ENCODE data around the gene MUC22.

The MUC22 gene

GRCh38 chr6:31010393-31011060 lies at the start of gene MUC22:
MUC22 (plus strand) TSS chr6:31010474; CDS start chr6:31010707, 233 bp downstream.
- Histone ChIP-seq H3K4me2 (ENCODE audit: low read length) (no peak within 1 kb of the TSS), H3K4me1 (ENCODE audit: control insufficient read depth, low read length) (no peaks in the 10 kb centered on the region), H3K9me2 (replicated peaks; ENCODE audit: control insufficient read depth, low read length) (no peaks in the 10 kb centered on the region), H3K9me3 (ENCODE audit: control insufficient read depth, insufficient read depth, low read length) (0 out of 2 replicates have a peak, but pooled peaks cover 3% of the 10 kb centered on the region), H3K27ac (ENCODE audit: low read depth, low read length) (no peak within 1 kb of the TSS), H3K79me2 (ENCODE audit: control insufficient read depth, low read length) (no peaks in the 10 kb centered on the region), H3K36me3 (ENCODE audit: control insufficient read depth, low read length) (no peaks in the 10 kb centered on the region), H3F3A (ENCODE audit: control insufficient read depth, insufficient read depth) (no peaks in the 10 kb centered on the region), H4K20me1 (ENCODE audit: control insufficient read depth, insufficient read depth, low read depth, low read length) (no peaks in the 10 kb centered on the region), H3K27me3 (ENCODE audit: control insufficient read depth, low read length) (peaks cover 10% of the 10 kb centered on the region), H3K4me3 (ENCODE audit: low read length) (no peak within 1 kb of the TSS)
- no peak for TF ChIP-seq EZH2phosphoT487 (IDR thresholded peaks at IDR 0.05; ENCODE audit: borderline replicate concordance, low read length)
- TF ChIP-seq CTCF (IDR thresholded peaks at IDR 0.05; ENCODE audit: low read depth, low read length, poor library complexity, severe bottlenecking) = no peak

DNA sequence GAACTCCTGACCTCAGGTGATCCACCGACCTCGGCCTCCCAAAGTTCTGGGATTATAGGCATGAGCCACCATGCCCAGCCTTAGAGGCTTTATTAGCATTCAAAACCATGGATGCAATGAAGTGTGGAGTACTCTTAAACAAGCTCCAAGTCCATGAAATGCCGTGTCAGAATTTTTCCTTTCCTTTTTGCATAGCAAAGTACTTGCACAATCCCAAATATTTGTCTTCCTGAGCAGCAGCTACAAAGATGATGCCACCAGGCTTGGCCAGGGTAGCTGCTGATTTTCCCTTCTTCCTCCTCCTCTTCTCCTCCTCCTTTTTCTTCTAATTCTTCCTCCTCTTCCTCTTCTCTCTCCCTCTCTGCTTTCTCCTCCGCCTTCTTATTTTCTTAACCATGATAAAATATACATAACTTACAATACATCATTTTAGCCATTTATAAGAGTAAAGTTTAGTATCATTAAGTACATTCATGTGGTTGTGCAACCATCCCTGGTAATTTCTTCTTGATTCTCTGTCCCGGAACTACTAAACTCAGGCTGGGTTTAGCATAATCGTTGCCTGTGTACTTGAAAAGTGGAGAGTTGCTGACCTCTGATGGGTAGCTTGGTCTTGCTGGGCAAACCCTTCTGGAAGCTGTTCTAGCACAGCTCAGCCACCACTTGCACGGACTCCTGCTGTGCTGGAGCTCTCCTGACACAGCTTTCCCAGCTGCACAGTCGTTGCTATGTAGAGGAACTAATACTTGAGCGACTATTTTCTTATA lies 49.2 kb upstream of the MUC22 start:
- Histone ChIP-seq H3K27me3 (ENCODE audit: control insufficient read depth, low read length) (peaks cover 28% of the 10 kb centered on the region), H3K79me2 (ENCODE audit: control insufficient read depth, low read length) (no peaks in the 10 kb centered on the region), H3K4me1 (ENCODE audit: control insufficient read depth, low read length) (peaks cover 1% of the 10 kb centered on the region), H3K4me3 (ENCODE audit: low read length) (no peak overlapping the region), H3K27ac (ENCODE audit: low read depth, low read length) (no peak overlapping the region), H3K9me3 (ENCODE audit: control insufficient read depth, insufficient read depth, low read length) (no peaks in the 10 kb centered on the region), H3K36me3 (ENCODE audit: control insufficient read depth, low read length) (no peaks in the 10 kb centered on the region), H4K20me1 (ENCODE audit: control insufficient read depth, insufficient read depth, low read depth, low read length) (no peaks in the 10 kb centered on the region), H3K9me2 (replicated peaks; ENCODE audit: control insufficient read depth, low read length) (no peaks in the 10 kb centered on the region), H3F3A (ENCODE audit: control insufficient read depth, insufficient read depth) (no peaks in the 10 kb centered on the region), H3K4me2 (ENCODE audit: low read length) (no peak overlapping the region)
- TF ChIP-seq CTCF (IDR thresholded peaks at IDR 0.05; ENCODE audit: low read depth, low read length, poor library complexity, severe bottlenecking) (no peak), EZH2phosphoT487 (IDR thresholded peaks at IDR 0.05; ENCODE audit: borderline replicate concordance, low read length) (no peak)

DNA sequence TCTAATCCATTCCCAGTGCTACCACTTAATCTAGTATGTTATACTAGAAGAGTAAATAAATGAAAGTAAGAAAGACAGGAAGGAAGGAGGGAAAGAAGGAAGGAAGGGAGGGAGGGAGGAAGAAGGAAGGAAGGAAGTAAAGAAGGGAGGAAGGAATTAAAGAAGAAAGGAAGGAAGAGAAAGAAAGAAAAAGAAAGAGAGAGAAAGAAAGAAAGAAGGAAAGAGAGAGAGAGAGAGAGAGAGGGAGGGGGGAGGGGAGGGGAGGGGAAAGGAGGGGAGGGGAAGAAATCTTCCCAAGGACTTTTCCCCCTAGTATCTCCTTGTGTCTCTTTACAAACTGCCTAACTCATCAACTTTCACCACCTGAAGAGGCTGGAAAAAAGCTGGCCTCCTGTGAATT lies 47.6 kb upstream of the MUC22 start:
- Histone ChIP-seq H4K20me1 (ENCODE audit: control insufficient read depth, insufficient read depth, low read depth, low read length) (no peaks in the 10 kb centered on the region), H3K4me2 (ENCODE audit: low read length) (no peak overlapping the region)

More for the DNA sequence above, 47.6 kb upstream of the MUC22 start:
- Histone ChIP-seq H3K27me3 (ENCODE audit: control insufficient read depth, low read length) (peaks cover 14% of the 10 kb centered on the region), H3K9me2 (replicated peaks; ENCODE audit: control insufficient read depth, low read length) (no peaks in the 10 kb centered on the region), H3F3A (ENCODE audit: control insufficient read depth, insufficient read depth) (no peaks in the 10 kb centered on the region), H3K4me3 (ENCODE audit: low read length) (no peak overlapping the region), H3K79me2 (ENCODE audit: control insufficient read depth, low read length) (no peaks in the 10 kb centered on the region), H3K36me3 (ENCODE audit: control insufficient read depth, low read length) (no peaks in the 10 kb centered on the region), H3K27ac (ENCODE audit: low read depth, low read length) (no peak overlapping the region), H3K4me1 (ENCODE audit: control insufficient read depth, low read length) (no peaks in the 10 kb centered on the region), H3K9me3 (ENCODE audit: control insufficient read depth, insufficient read depth, low read length) (no peaks in the 10 kb centered on the region)
- TF ChIP-seq EZH2phosphoT487 (IDR thresholded peaks at IDR 0.05; ENCODE audit: borderline replicate concordance, low read length) (no peak), CTCF (IDR thresholded peaks at IDR 0.05; ENCODE audit: low read depth, low read length, poor library complexity, severe bottlenecking) (no peak)

Data from DOHH2 (cell line).